ENCODE measurements around the gene CTCF. TPM values are rescaled to one million over a fixed set of nuclear protein-coding genes. Genes with fewer than 3 reads are reported as not detected.

Gene CTCF
- total RNA-seq, 2 donors from 2014 or later: 61.3 to 74.6 TPM

DNA sequence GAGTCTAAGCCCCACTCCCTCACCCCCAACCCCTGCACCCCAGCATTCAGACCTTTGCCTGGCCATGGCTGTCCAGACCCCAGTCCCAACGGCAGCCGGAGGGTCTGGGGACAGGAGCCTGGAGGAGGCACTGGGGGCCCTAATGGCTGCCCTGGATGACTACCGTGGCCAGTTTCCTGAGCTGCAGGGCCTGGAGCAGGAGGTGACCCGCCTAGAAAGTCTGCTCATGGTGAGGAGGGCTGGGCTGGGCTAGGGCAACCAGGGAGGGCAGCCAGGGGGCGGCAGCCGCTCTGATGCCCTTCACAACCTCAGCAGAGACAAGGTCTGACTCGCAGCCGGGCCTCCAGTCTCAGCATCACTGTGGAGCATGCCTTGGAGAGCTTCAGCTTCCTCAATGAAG is 19.3 kb upstream of the CTCF start:
- peaks cover 53% of the 10 kb centered on the region for H3K36me3 Mint-ChIP-seq (ENCODE audit: low read depth)
- H3K9me3 Mint-ChIP-seq: no peaks in the 10 kb centered on the region

DNA sequence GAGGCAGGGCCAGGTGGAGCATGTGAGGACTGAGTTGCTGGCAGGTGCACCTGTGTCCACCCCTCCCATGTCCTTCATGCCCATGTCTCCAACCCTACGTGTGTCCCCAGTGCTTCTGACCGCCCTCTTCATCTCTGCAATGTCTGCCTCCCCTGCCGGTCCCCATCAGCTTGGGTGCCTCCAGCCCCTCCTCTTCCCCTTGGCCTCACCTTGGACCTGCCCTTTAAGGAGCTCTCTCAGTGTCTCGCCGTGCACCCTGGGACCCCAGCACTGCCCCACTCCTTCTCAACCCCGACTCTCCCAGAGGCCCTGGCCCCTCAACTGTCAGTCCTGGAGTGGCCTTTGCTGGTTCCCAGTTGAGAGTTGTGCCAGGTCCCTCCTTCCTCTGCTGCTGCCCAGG is 18.7 kb upstream of the CTCF start:
- Mint-ChIP-seq H3K4me1 (peaks cover 8% of the 10 kb centered on the region), H3K27ac (no peak overlapping the region), H3K9me3 (no peaks in the 10 kb centered on the region), H3K4me3 (no peak overlapping the region), H3K27me3 (ENCODE audit: insufficient read depth) (peaks cover 17% of the 10 kb centered on the region), H3K36me3 (ENCODE audit: low read depth) (peaks cover 53% of the 10 kb centered on the region)
- 94 to 100% methylated on average over 1 to 6 of the region's 6 CpGs for WGBS, 2 experiments (ENCODE audit: insufficient coverage in 1 of 2, insufficient read length in 1 of 2)
- H3K27me3 ChIP-seq (ENCODE audit: control insufficient read depth, insufficient read depth, low read length, poor library complexity, severe bottlenecking): no peaks in the 10 kb centered on the region
- H3K36me3 ChIP-seq (ENCODE audit: control insufficient read depth, insufficient read depth, low read length): peaks cover 55% of the 10 kb centered on the region
- no peak overlapping the region for H3K9ac ChIP-seq (ENCODE audit: extremely low read depth, low read length, poor library complexity, severe bottlenecking)
- H3K9me3 ChIP-seq (ENCODE audit: control insufficient read depth, low read length): no peaks in the 10 kb centered on the region
- no peak for DNase-seq
- H3K27ac ChIP-seq (ENCODE audit: low read depth, low read length): no peak overlapping the region
- no peak overlapping the region for H3K4me3 ChIP-seq (ENCODE audit: low read length)
- TF ChIP-seq, protein P1, sequence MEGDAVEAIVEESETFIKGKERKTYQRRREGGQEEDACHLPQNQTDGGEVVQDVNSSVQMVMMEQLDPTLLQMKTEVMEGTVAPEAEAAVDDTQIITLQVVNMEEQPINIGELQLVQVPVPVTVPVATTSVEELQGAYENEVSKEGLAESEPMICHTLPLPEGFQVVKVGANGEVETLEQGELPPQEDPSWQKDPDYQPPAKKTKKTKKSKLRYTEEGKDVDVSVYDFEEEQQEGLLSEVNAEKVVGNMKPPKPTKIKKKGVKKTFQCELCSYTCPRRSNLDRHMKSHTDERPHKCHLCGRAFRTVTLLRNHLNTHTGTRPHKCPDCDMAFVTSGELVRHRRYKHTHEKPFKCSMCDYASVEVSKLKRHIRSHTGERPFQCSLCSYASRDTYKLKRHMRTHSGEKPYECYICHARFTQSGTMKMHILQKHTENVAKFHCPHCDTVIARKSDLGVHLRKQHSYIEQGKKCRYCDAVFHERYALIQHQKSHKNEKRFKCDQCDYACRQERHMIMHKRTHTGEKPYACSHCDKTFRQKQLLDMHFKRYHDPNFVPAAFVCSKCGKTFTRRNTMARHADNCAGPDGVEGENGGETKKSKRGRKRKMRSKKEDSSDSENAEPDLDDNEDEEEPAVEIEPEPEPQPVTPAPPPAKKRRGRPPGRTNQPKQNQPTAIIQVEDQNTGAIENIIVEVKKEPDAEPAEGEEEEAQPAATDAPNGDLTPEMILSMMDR (conservative IDR thresholded peaks at IDR 0.05): no peak
- no peaks in the 10 kb centered on the region for H3K4me1 ChIP-seq (ENCODE audit: control insufficient read depth, insufficient read depth, low read length)

More for the DNA sequence above, 19.3 kb upstream of the CTCF start:
- Histone ChIP-seq H3K27me3 (ENCODE audit: control insufficient read depth, insufficient read depth, low read length, poor library complexity, severe bottlenecking) (no peaks in the 10 kb centered on the region), H3K4me1 (ENCODE audit: control insufficient read depth, insufficient read depth, low read length) (no peaks in the 10 kb centered on the region), H3K27ac (ENCODE audit: low read depth, low read length) (no peak overlapping the region), H3K9ac (ENCODE audit: extremely low read depth, low read length, poor library complexity, severe bottlenecking) (no peak overlapping the region), H3K9me3 (ENCODE audit: control insufficient read depth, low read length) (no peaks in the 10 kb centered on the region), H3K36me3 (ENCODE audit: control insufficient read depth, insufficient read depth, low read length) (peaks cover 55% of the 10 kb centered on the region), H3K4me3 (ENCODE audit: low read length) (no peak overlapping the region)
- no peak for DNase-seq
- peaks cover 8% of the 10 kb centered on the region for H3K4me1 Mint-ChIP-seq
- H3K4me3 Mint-ChIP-seq: no peak overlapping the region
- H3K27ac Mint-ChIP-seq: no peak overlapping the region
- WGBS, 2 experiments (ENCODE audit: insufficient coverage in 1 of 2, insufficient read length in 1 of 2): 95 to 98% methylated on average over 4 to 8 of the region's 8 CpGs
- H3K27me3 Mint-ChIP-seq (ENCODE audit: insufficient read depth): peaks cover 19% of the 10 kb centered on the region
- TF ChIP-seq, protein P1 (conservative IDR thresholded peaks at IDR 0.05): no peak

DNA sequence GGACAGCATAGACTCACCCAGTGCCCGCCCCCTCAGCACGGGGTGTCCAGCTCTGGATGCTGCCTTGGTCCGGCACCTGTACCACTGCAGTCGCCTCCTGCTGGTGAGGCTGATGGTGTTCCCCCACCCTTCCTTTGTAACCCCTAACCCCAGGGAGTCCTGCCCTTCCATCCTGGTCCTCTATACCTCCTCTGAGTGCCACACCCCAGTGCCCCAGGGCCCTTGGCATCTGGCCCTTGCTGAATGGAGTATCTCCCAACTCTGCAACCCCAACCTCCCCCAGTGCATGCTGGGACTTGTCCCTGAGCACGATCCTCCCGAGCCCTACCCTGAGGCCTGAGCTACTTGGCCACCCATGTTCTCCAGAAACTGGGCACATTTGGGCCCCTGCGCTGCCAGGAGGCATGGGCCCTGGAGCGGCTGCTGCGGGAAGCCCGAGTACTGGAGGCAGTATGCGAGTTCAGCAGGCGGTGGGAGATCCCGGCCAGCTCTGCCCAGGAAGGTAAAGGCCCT is 17.9 kb upstream of the CTCF start:
- Histone ChIP-seq H3K9me3 (ENCODE audit: control insufficient read depth, low read length) (no peaks in the 10 kb centered on the region), H3K27me3 (ENCODE audit: control insufficient read depth, insufficient read depth, low read length, poor library complexity, severe bottlenecking) (no peaks in the 10 kb centered on the region), H3K4me1 (ENCODE audit: control insufficient read depth, insufficient read depth, low read length) (no peaks in the 10 kb centered on the region), H3K27ac (ENCODE audit: low read depth, low read length) (no peak overlapping the region), H3K36me3 (ENCODE audit: control insufficient read depth, insufficient read depth, low read length) (peaks cover 56% of the 10 kb centered on the region), H3K4me3 (ENCODE audit: low read length) (no peak overlapping the region), H3K9ac (ENCODE audit: extremely low read depth, low read length, poor library complexity, severe bottlenecking) (no peak overlapping the region)
- no peak overlapping the region for H3K4me3 Mint-ChIP-seq
- peaks cover 47% of the 10 kb centered on the region for H3K36me3 Mint-ChIP-seq (ENCODE audit: low read depth)
- no peaks in the 10 kb centered on the region for H3K9me3 Mint-ChIP-seq
- TF ChIP-seq, protein P1 (conservative IDR thresholded peaks at IDR 0.05): peak; percentile 55
- 92 to 97% methylated on average over 10 to 13 of the region's 13 CpGs for WGBS, 2 experiments (ENCODE audit: insufficient coverage in 1 of 2, insufficient read length in 1 of 2)
- no peaks in the 10 kb centered on the region for H3K4me1 Mint-ChIP-seq
- DNase-seq: no peak
- no peak overlapping the region for H3K27ac Mint-ChIP-seq
- H3K27me3 Mint-ChIP-seq (ENCODE audit: insufficient read depth): peaks cover 9% of the 10 kb centered on the region

All from endodermal cell (in vitro differentiated cells).